Transverse colon (tissue), 3 donors: ENCODE results near the gene AARS2.

Experiments
- EP300 ChIP-seq: sonication (generic); formaldehyde crosslinking; IDR thresholded peaks from one replicate; pipeline ENCODE4 v1.6.1; 2017; ENCODE audit warnings: antibody characterized with exemption, low read depth
- POLR2A ChIP-seq: fragments of 450-650 bp; IDR thresholded peaks from one replicate; pipeline ENCODE4 v1.6.1; 2016; ENCODE audit warnings: antibody characterized with exemption, mild to moderate bottlenecking, moderate library complexity
- TF ChIP-seq, protein P1 (sequence below), 5 experiments: fragments of 200-600 bp in 3 of 5; fragments of 450-650 bp in 2 of 5; sonication (generic) in 3 of 5; IDR thresholded peaks; 1 replicate in 2 of 5; 2 replicates in 3 of 5; pipeline ENCODE4 v1.5.1; 2016 to 2017; ENCODE audit warnings: antibody characterized with exemption in 5 of 5, inconsistent platforms in 3 of 5, mild to moderate bottlenecking in 2 of 5, moderate library complexity in 1 of 5

DNA sequence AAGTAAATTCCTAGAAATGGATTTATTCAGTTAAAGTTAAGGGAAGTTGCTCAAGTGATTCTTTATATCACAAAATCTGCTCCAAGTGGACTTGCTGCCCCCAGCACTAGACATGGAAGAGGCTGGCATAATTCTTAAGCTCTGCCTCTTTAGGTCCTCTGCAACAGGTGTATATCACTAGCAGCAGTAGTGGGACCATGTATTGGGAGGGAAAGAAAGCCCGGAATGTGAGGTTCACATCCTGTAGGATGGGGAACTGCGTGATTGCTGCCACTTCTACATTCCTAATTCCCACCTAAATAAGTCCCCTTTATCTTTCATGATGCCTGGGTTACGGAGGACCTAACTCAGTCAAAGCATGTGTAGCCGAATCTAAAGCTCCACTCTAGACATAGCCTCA, 42.5 kb upstream of the AARS2 start:
- TF ChIP-seq, protein P1, sequence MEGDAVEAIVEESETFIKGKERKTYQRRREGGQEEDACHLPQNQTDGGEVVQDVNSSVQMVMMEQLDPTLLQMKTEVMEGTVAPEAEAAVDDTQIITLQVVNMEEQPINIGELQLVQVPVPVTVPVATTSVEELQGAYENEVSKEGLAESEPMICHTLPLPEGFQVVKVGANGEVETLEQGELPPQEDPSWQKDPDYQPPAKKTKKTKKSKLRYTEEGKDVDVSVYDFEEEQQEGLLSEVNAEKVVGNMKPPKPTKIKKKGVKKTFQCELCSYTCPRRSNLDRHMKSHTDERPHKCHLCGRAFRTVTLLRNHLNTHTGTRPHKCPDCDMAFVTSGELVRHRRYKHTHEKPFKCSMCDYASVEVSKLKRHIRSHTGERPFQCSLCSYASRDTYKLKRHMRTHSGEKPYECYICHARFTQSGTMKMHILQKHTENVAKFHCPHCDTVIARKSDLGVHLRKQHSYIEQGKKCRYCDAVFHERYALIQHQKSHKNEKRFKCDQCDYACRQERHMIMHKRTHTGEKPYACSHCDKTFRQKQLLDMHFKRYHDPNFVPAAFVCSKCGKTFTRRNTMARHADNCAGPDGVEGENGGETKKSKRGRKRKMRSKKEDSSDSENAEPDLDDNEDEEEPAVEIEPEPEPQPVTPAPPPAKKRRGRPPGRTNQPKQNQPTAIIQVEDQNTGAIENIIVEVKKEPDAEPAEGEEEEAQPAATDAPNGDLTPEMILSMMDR (IDR thresholded peaks at IDR 0.05) = no peak
- TF ChIP-seq EP300 (no peak), POLR2A (no peak)
